KMS-11 (cell line): Measurements from ENCODE around the gene CSRP1.

Source experiments
- H2AFZ ChIP-seq: fragments of 200-600 bp; sonication (generic); 2 replicates; pipeline ENCODE4 v1.6.1; 2016; ENCODE audit warnings: antibody characterized with exemption, mixed run types, low read depth
- H3K27ac ChIP-seq: fragments of 200-600 bp; sonication (generic); 2 replicates; pipeline ENCODE4 v1.6.1; 2016; ENCODE audit warnings: mild to moderate bottlenecking, mixed run types
- H3K27me3 ChIP-seq: fragments of 200-600 bp; sonication (generic); 2 replicates; pipeline ENCODE4 v1.6.1; 2017; ENCODE audit warnings: mild to moderate bottlenecking, low read depth, mixed run types, moderate library complexity; ENCODE audit not compliant: insufficient read depth
- H3K36me3 ChIP-seq: fragments of 200-600 bp; sonication (generic); 2 replicates; pipeline ENCODE4 v1.6.1; 2017; ENCODE audit warnings: mild to moderate bottlenecking, mixed run types; ENCODE audit not compliant: insufficient read depth
- H3K4me1 ChIP-seq: fragments of 200-600 bp; sonication (generic); 2 replicates; pipeline ENCODE4 v1.6.1; 2016; ENCODE audit warnings: mild to moderate bottlenecking, low read depth, mixed run types; ENCODE audit not compliant: poor library complexity, severe bottlenecking
- H3K4me2 ChIP-seq: fragments of 200-600 bp; sonication (generic); 2 replicates; pipeline ENCODE4 v1.7.0; 2016; ENCODE audit warnings: mild to moderate bottlenecking, mixed run types
- H3K4me3 ChIP-seq: fragments of 200-600 bp; sonication (generic); IDR thresholded peaks from 2 replicates; pipeline ENCODE4 v1.6.1; 2017; ENCODE audit warnings: low read depth, low read length, mixed read lengths; ENCODE audit not compliant: insufficient read depth
- H3K79me2 ChIP-seq: fragments of 200-600 bp; sonication (generic); 2 replicates; pipeline ENCODE4 v1.6.1; 2016; ENCODE audit warnings: low read depth, mixed run types; ENCODE audit not compliant: insufficient read depth
- H3K9ac ChIP-seq: fragments of 200-600 bp; sonication (generic); 2 replicates; pipeline ENCODE4 v1.6.1; 2016; ENCODE audit warnings: mild to moderate bottlenecking, mixed run types
- H4K20me1 ChIP-seq: fragments of 200-600 bp; sonication (generic); 2 replicates; pipeline ENCODE4 v1.6.1; 2016; ENCODE audit warnings: mild to moderate bottlenecking, mixed run types; ENCODE audit not compliant: insufficient read depth
- TF ChIP-seq, protein P1 (sequence below): fragments of 200-600 bp; sonication (generic); conservative IDR thresholded peaks from 2 replicates; pipeline ENCODE4 v1.6.1; 2017; ENCODE audit warnings: low read depth, mild to moderate bottlenecking, antibody characterized with exemption, low read length, moderate library complexity, mixed read lengths

The CSRP1 gene

DNA sequence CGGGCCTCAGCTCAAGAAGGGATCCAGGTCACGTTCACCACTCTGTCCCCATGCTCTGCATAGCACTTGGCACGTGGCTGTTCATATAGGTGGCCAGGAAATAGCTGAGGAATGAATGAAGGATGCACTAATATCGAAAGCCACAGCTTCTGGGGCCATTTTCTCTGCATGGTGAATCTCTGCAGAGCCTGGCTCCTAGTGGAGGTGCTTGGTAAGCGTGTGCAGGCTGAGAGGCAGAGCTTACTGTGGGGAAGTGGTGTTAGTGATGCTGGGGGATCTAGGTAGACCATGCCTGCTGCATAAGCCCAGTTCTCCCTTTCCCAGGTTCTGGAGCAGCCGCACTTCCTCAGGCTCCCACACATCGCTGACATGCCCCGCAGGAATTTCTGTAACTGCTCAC is 8.3 kb downstream of the CSRP1 start:
- H2AFZ ChIP-seq: no peak overlapping the region
- no peaks in the 10 kb centered on the region for H3K36me3 ChIP-seq
- H3K9ac ChIP-seq: no peak overlapping the region
- no peak overlapping the region for H3K27ac ChIP-seq
- no peaks in the 10 kb centered on the region for H4K20me1 ChIP-seq
- no peaks in the 10 kb centered on the region for H3K27me3 ChIP-seq
- H3K4me2 ChIP-seq: no peak overlapping the region
- TF ChIP-seq, protein P1, sequence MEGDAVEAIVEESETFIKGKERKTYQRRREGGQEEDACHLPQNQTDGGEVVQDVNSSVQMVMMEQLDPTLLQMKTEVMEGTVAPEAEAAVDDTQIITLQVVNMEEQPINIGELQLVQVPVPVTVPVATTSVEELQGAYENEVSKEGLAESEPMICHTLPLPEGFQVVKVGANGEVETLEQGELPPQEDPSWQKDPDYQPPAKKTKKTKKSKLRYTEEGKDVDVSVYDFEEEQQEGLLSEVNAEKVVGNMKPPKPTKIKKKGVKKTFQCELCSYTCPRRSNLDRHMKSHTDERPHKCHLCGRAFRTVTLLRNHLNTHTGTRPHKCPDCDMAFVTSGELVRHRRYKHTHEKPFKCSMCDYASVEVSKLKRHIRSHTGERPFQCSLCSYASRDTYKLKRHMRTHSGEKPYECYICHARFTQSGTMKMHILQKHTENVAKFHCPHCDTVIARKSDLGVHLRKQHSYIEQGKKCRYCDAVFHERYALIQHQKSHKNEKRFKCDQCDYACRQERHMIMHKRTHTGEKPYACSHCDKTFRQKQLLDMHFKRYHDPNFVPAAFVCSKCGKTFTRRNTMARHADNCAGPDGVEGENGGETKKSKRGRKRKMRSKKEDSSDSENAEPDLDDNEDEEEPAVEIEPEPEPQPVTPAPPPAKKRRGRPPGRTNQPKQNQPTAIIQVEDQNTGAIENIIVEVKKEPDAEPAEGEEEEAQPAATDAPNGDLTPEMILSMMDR: no peak
- H3K79me2 ChIP-seq: no peaks in the 10 kb centered on the region; the same call in 1 of the 2 replicates
- H3K4me1 ChIP-seq: no peaks in the 10 kb centered on the region
- no peak overlapping the region for H3K4me3 ChIP-seq

DNA sequence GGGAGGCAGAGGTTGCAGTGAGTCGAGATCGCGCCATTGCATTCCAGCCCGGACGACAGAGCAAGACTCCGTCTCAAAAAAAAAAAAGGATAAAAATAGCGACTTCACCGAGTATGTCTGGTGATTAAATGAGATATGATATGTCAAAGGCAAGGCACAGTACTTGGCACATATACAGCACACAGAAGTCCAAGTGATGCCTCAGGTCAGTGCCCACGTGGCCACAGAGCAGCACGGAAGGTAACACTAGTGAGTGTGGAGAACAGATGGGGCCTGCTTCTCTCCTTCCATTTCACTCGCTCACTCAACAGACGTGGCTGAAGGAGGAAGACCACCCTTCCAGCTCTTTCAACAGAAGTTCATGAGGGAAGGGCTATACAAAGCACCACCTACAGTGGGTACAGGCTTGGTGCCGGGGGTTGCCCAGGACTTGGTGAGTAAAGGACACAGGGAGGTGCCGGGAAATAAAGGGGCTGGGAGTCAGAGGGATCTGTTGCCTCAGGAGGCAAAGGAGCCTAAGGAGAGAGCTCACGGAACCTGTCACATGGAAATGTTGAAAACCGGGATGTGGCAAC is 8.9 kb downstream of the CSRP1 start:
- Histone ChIP-seq H3K79me2 (no peaks in the 10 kb centered on the region), H4K20me1 (no peaks in the 10 kb centered on the region), H3K9ac (no peak overlapping the region), H3K4me2 (no peak overlapping the region), H3K4me3 (no peak overlapping the region), H3K36me3 (no peaks in the 10 kb centered on the region), H2AFZ (no peak overlapping the region), H3K27me3 (no peaks in the 10 kb centered on the region), H3K4me1 (no peaks in the 10 kb centered on the region), H3K27ac (no peak overlapping the region)
- TF ChIP-seq, protein P1: no peak

DNA sequence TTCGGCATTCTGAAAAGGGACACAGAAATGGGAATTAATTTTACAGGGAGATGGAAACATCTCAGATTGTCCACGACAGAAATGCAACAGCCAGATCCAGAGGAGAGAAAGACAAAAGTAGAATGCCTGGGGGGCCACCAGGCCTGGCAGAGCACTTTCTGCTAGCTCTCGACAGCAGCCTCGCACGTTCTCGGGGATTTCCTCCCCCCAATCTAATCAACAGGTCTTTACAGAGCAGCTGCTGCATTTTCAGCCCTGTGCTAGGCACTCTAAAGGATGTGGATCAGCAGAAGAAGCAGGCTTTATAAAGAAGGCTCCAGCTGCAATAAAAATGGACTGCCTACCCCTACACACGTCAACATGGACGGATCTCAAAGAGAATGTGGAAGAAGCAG is 10.6 kb downstream of the CSRP1 start:
- no peak overlapping the region for H3K9ac ChIP-seq
- H3K4me3 ChIP-seq: no peak overlapping the region
- no peak overlapping the region for H3K4me2 ChIP-seq
- H3K27ac ChIP-seq: no peak overlapping the region
- no peaks in the 10 kb centered on the region for H3K27me3 ChIP-seq
- H3K36me3 ChIP-seq: no peaks in the 10 kb centered on the region
- TF ChIP-seq, protein P1: no peak
- H3K4me1 ChIP-seq: no peaks in the 10 kb centered on the region
- H3K79me2 ChIP-seq: no peaks in the 10 kb centered on the region
- H2AFZ ChIP-seq: no peak overlapping the region
- H4K20me1 ChIP-seq: no peaks in the 10 kb centered on the region

DNA sequence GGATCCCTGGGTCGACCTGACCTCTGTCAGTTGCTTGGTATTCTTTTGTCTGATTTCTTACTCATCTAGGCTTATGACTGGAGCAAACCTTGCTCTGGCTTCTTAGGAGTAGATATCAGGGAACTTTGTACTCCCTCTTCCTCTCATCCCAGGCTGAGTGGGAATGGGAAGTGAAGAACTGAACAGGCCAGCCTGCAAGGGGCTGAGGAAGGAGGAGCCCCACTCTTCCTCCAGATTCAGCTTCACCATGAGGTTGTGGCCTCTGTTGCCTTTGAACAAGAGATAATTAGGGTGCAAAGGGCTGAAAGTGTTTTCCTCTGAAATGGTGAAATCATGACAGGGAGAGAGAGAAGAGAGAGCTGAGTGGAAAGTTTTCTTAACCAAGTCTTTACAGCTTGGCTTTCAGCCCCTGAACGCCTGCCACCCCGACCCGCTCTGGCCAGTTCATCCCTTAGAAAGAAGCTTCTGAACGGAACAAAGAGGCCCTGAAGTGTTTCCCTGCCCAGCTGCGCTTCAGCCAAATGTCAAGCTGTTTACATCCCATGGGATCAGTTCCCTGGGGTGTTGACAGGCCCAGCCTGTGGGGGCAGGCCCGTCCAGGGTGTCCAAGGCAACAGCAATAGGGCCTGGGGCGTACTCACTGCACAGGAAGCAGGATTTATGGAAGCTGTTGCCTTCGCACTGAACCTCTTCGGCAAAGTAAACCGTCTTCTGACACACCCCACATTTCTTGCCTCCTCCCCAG is 11.2 kb downstream of the CSRP1 start:
- H3K4me1 ChIP-seq: no peaks in the 10 kb centered on the region

More for the DNA sequence above, 11.2 kb downstream of the CSRP1 start:
- Histone ChIP-seq H3K4me2 (no peak overlapping the region), H4K20me1 (no peaks in the 10 kb centered on the region), H2AFZ (no peak overlapping the region), H3K27me3 (no peaks in the 10 kb centered on the region), H3K27ac (no peak overlapping the region), H3K9ac (no peak overlapping the region), H3K4me3 (no peak overlapping the region), H3K79me2 (no peaks in the 10 kb centered on the region), H3K36me3 (no peaks in the 10 kb centered on the region)
- TF ChIP-seq, protein P1: no peak
